K562 (cell line): ENCODE results near the gene MALAT1. TPM values are rescaled to one million over a fixed set of nuclear protein-coding genes. Genes with fewer than 3 reads are reported as not detected.

Experiments
- ATF1 ChIP-seq, 2 experiments: fragments of 450-650 bp in 1 of 2; IDR thresholded peaks; 2 replicates each; pipeline ENCODE4 v1.6.1; 2016; ENCODE audit warnings: missing compliant biosample characterization in 1 of 2, missing genetic modification characterization in 1 of 2
- FOXJ3 ChIP-seq: sonication (generic); formaldehyde crosslinking; IDR thresholded peaks from 2 replicates; pipeline ENCODE4 v1.4.0; 2020; ENCODE audit warnings: mild to moderate bottlenecking, missing genetic modification reagents
- GATAD2A ChIP-seq: fragments of 450-650 bp; IDR thresholded peaks from 2 replicates; pipeline ENCODE4 v1.6.1; 2017
- KDM2B ChIP-seq: fragments of 250-450 bp; sonication (Bioruptor Pico); IDR thresholded peaks from 2 replicates; pipeline ENCODE4 v1.8.0; 2021; ENCODE audit warnings: mild to moderate bottlenecking, moderate library complexity
- NEUROD1 ChIP-seq: fragments of 150-350 bp; IDR thresholded peaks from 2 replicates; pipeline ENCODE4 v1.6.1; 2014; ENCODE audit warnings: borderline replicate concordance, low read length, low read depth; ENCODE audit not compliant: partially characterized antibody
- SLC30A9 ChIP-seq: fragments of 250-450 bp; sonication (Bioruptor Pico); IDR thresholded peaks from 2 replicates; pipeline ENCODE4 v1.8.0; 2022; ENCODE audit warnings: mild to moderate bottlenecking, moderate library complexity
- SPI1 ChIP-seq: IDR thresholded peaks from 2 replicates; pipeline ENCODE4 v1.6.1; 2011; ENCODE audit warnings: low read depth, low read length, control low read depth, borderline replicate concordance
- TEAD1 ChIP-seq, 2 experiments: fragments of 450-650 bp in 1 of 2; sonication (generic) in 1 of 2; formaldehyde crosslinking; IDR thresholded peaks; 2 replicates each; pipeline versions ENCODE4 v1.4.0 to v1.8.0; 2020 to 2022; ENCODE audit warnings: mild to moderate bottlenecking in 2 of 2, missing genetic modification reagents in 1 of 2
- YY1 ChIP-seq, 3 experiments: IDR thresholded peaks; 2 replicates each; pipeline ENCODE4 v1.6.1; 2011; ENCODE audit warnings: low read length in 2 of 3, mild to moderate bottlenecking in 2 of 3, moderate library complexity in 2 of 3, borderline replicate concordance in 1 of 3, control low read depth in 1 of 3, low read depth in 1 of 3; ENCODE audit not compliant: insufficient read depth in 3 of 3, insufficient replicate concordance in 2 of 3, control insufficient read depth in 1 of 3, insufficient read length in 1 of 3; ENCODE audit errors: extremely low read depth in 1 of 3
- ZNF41 ChIP-seq: fragments of 250-450 bp; sonication (Bioruptor Pico); conservative IDR thresholded peaks from 2 replicates; pipeline ENCODE4 v1.4.0; 2020; ENCODE audit warnings: mild to moderate bottlenecking
- ZNF551 ChIP-seq: fragments of 250-450 bp; sonication (Bioruptor Pico); IDR thresholded peaks from 2 replicates; pipeline ENCODE4 v1.5.0; 2021; ENCODE audit warnings: mild to moderate bottlenecking, moderate library complexity
- ZNF76 ChIP-seq: fragments of 250-450 bp; sonication (Bioruptor Pico); IDR thresholded peaks from 2 replicates; pipeline ENCODE4 v1.4.0; 2020; ENCODE audit warnings: mild to moderate bottlenecking, moderate library complexity, borderline replicate concordance
- polyA plus RNA-seq, 8 experiments: library from polyadenylated mRNA; depleted of rRNA in 4 of 8; stranded (reverse) in 5 of 8; unstranded in 3 of 8; fragments of >200 nt; fragmentation: Nextera tagmentation in 2 of 8; fragmentation: Illumina TruSeq in 1 of 8; extraction: Ambion mirVana in 2 of 8; extraction: Trizol in 1 of 8; gene quantifications; 2 replicates each; pipeline versions ENCODE4 v1.2.1 to v1.2.3, GENCODE V29; 2011 to 2014; ENCODE audit warnings: inconsistent platforms in 1 of 8, missing spikeins in 1 of 8
- total RNA-seq, 7 experiments: library from RNA; depleted of rRNA in 6 of 7; stranded (reverse); fragments of >200 nt in 6 of 7; fragmentation: Illumina TruSeq in 2 of 7; extraction: Trizol in 2 of 7; gene quantifications; 2 replicates each; pipeline versions ENCODE4 v1.2.1 to v1.2.3, GENCODE V29; 2011 to 2021; ENCODE audit warnings: low replicate concordance in 1 of 7
- TF ChIP-seq, protein P1 (sequence below), 2 experiments: IDR thresholded peaks; 2 replicates each; pipeline ENCODE4 v1.6.1; 2011; ENCODE audit warnings: borderline replicate concordance in 1 of 2, control low read depth in 1 of 2, low read depth in 1 of 2, low read length in 1 of 2, mild to moderate bottlenecking in 1 of 2, mixed read lengths in 1 of 2, moderate library complexity in 1 of 2; ENCODE audit not compliant: insufficient read depth in 1 of 2, insufficient read length in 1 of 2, poor library complexity in 1 of 2, severe bottlenecking in 1 of 2; ENCODE audit errors: extremely low read depth in 1 of 2
- TF ChIP-seq, protein P2 (sequence below): sonication (generic); formaldehyde crosslinking; IDR thresholded peaks from 2 replicates; pipeline ENCODE4 v1.5.0; 2020; ENCODE audit warnings: missing genetic modification reagents
- TF ChIP-seq, protein P3 (sequence below): fragments of 200-800 bp; sonication (Bioruptor generic); IDR thresholded peaks from 2 replicates; pipeline ENCODE4 v1.6.1; 2017; ENCODE audit warnings: missing genetic modification characterization, missing compliant biosample characterization
- TF ChIP-seq, protein P4 (sequence below): fragments of 450-650 bp; formaldehyde crosslinking; IDR thresholded peaks from 2 replicates; pipeline ENCODE4 v1.4.0; 2022; ENCODE audit warnings: missing genetic modification characterization

The MALAT1 gene
- total and polyA plus RNA-seq, 9 of the 15 experiments (the other 6 are each of a cell fraction or from before 2014, with no cell fraction given): 363 to 8,715 (median 2,351) TPM

- TF ChIP-seq, protein P1, sequence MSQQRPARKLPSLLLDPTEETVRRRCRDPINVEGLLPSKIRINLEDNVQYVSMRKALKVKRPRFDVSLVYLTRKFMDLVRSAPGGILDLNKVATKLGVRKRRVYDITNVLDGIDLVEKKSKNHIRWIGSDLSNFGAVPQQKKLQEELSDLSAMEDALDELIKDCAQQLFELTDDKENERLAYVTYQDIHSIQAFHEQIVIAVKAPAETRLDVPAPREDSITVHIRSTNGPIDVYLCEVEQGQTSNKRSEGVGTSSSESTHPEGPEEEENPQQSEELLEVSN (IDR thresholded peaks at IDR 0.05; ENCODE audit: borderline replicate concordance in 1 of 2, extremely low read depth in 1 of 2, insufficient read depth in 1 of 2, insufficient read length in 1 of 2, low read depth in 1 of 2, low read length in 1 of 2, poor library complexity in 1 of 2, severe bottlenecking in 1 of 2): peak in 1 of 2 experiments; percentile 39
- 0 out of 2 replicates have a peak, but pooled peaks have one; percentile 17 for TF ChIP-seq KDM2B (CRISPR knock-in tag)
- TF ChIP-seq FOXJ3 (CRISPR knock-in tag): no peak
- TF ChIP-seq GATAD2A: peak; percentile 53; the same call in 1 of the 2 replicates
- TF ChIP-seq ATF1 (CRISPR knock-in tag; IDR thresholded peaks at IDR 0.05): no peak
- peak; percentile 26; the same call in 1 of the 2 replicates for TF ChIP-seq ATF1 (tag; IDR thresholded peaks at IDR 0.05)
- TF ChIP-seq SPI1: no peak
- no peak for TF ChIP-seq SLC30A9 (CRISPR knock-in tag)
- TF ChIP-seq TEAD1 (CRISPR knock-in tag; IDR thresholded peaks at IDR 0.05): 0 out of 4 replicates have a peak, but pooled peaks of 1 of the 2 experiments have one; percentile 33
- no peak for TF ChIP-seq ZNF551 (CRISPR knock-in tag)
- TF ChIP-seq YY1 (IDR thresholded peaks at IDR 0.05; ENCODE audit: borderline replicate concordance in 1 of 3, control insufficient read depth in 1 of 3, extremely low read depth in 1 of 3, insufficient read depth in 3 of 3, insufficient read length in 1 of 3, insufficient replicate concordance in 2 of 3, low read depth in 1 of 3, low read length in 2 of 3): no peak
- TF ChIP-seq, protein P2, sequence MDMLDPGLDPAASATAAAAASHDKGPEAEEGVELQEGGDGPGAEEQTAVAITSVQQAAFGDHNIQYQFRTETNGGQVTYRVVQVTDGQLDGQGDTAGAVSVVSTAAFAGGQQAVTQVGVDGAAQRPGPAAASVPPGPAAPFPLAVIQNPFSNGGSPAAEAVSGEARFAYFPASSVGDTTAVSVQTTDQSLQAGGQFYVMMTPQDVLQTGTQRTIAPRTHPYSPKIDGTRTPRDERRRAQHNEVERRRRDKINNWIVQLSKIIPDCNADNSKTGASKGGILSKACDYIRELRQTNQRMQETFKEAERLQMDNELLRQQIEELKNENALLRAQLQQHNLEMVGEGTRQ (CRISPR knock-in tag): peak; percentile 17; the same call in 1 of the 2 replicates
- TF ChIP-seq, protein P3, sequence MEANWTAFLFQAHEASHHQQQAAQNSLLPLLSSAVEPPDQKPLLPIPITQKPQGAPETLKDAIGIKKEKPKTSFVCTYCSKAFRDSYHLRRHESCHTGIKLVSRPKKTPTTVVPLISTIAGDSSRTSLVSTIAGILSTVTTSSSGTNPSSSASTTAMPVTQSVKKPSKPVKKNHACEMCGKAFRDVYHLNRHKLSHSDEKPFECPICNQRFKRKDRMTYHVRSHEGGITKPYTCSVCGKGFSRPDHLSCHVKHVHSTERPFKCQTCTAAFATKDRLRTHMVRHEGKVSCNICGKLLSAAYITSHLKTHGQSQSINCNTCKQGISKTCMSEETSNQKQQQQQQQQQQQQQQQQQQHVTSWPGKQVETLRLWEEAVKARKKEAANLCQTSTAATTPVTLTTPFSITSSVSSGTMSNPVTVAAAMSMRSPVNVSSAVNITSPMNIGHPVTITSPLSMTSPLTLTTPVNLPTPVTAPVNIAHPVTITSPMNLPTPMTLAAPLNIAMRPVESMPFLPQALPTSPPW (CRISPR knock-in tag): peak; percentile 84
- TF ChIP-seq ZNF76: 0 out of 2 replicates have a peak, but pooled peaks have one; percentile 21
- peak; percentile 5 for TF ChIP-seq NEUROD1
- TF ChIP-seq, protein P4, sequence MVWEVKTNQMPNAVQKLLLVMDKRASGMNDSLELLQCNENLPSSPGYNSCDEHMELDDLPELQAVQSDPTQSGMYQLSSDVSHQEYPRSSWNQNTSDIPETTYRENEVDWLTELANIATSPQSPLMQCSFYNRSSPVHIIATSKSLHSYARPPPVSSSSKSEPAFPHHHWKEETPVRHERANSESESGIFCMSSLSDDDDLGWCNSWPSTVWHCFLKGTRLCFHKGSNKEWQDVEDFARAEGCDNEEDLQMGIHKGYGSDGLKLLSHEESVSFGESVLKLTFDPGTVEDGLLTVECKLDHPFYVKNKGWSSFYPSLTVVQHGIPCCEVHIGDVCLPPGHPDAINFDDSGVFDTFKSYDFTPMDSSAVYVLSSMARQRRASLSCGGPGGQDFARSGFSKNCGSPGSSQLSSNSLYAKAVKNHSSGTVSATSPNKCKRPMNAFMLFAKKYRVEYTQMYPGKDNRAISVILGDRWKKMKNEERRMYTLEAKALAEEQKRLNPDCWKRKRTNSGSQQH (CRISPR knock-in tag): peak; percentile 19; the same call in 1 of the 2 replicates
- no peak for TF ChIP-seq ZNF41
These were observed 47.5 kb downstream of the MALAT1 start (continued) for GRCh38 chr11:65546217-65546958.
